ENCODE measurements around the gene GPR152.

DNA sequence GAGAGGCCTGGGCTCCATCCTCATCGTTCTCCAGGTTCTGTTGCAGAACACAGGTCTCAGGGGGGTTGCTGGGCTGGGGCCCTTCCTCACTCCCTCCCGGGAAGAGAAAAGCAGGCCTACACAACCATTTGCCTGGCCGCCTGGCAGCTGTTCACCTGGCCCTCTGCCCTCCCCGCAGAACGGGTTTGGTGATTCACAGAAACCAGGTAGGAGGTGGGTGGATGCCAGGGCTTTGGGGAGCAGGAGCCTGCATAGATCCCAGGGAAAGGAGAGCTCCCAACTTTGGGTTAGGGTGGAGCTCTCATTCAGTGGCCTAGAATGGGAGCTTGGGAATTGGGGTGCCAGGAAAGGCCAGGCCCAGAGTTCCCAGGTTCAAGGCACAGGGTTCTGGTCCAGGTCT, 15.5 kb upstream of the GPR152 start:
- no peak for TF ChIP-seq POLR2AphosphoS5 (IDR thresholded peaks at IDR 0.05; ENCODE audit: low read depth, low read length)
- no peak for TF ChIP-seq TAF1 (IDR thresholded peaks at IDR 0.05; ENCODE audit: borderline replicate concordance, insufficient read depth, low read length)
- TF ChIP-seq, protein P1, sequence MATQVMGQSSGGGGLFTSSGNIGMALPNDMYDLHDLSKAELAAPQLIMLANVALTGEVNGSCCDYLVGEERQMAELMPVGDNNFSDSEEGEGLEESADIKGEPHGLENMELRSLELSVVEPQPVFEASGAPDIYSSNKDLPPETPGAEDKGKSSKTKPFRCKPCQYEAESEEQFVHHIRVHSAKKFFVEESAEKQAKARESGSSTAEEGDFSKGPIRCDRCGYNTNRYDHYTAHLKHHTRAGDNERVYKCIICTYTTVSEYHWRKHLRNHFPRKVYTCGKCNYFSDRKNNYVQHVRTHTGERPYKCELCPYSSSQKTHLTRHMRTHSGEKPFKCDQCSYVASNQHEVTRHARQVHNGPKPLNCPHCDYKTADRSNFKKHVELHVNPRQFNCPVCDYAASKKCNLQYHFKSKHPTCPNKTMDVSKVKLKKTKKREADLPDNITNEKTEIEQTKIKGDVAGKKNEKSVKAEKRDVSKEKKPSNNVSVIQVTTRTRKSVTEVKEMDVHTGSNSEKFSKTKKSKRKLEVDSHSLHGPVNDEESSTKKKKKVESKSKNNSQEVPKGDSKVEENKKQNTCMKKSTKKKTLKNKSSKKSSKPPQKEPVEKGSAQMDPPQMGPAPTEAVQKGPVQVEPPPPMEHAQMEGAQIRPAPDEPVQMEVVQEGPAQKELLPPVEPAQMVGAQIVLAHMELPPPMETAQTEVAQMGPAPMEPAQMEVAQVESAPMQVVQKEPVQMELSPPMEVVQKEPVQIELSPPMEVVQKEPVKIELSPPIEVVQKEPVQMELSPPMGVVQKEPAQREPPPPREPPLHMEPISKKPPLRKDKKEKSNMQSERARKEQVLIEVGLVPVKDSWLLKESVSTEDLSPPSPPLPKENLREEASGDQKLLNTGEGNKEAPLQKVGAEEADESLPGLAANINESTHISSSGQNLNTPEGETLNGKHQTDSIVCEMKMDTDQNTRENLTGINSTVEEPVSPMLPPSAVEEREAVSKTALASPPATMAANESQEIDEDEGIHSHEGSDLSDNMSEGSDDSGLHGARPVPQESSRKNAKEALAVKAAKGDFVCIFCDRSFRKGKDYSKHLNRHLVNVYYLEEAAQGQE (IDR thresholded peaks at IDR 0.05; ENCODE audit: insufficient read depth in 1 of 2, low read depth in 2 of 2, low read length in 2 of 2), result no peak
- TF ChIP-seq SIN3A (IDR thresholded peaks at IDR 0.05; ENCODE audit: borderline replicate concordance, insufficient read depth, low read length), result no peak
- no peak for TF ChIP-seq FOXP2 (optimal IDR thresholded peaks at IDR 0.05; ENCODE audit: borderline replicate concordance, extremely low read depth, extremely low read length, insufficient read depth)

Measured in PFSK-1 (cell line).